Inferior parietal cortex (tissue), 1 donor: ENCODE results near the gene ARL6IP4.
A peak's percentile ranks its signal among the peaks of the same experiment; 100 is the strongest.

Experiments used
- DNase-seq: peaks from one replicate; pipeline ENCODE4 v3.0.0-alpha.2; 2016; ENCODE audit errors: extremely low spot score

Gene ARL6IP4

GRCh38 chr12:122958198-122958888, 22.1 kb upstream of the ARL6IP4 start:
- DNase-seq = no peak

- no peak for DNase-seq
Observed at GRCh38 chr12:122959566-122960192, 20.8 kb upstream of the ARL6IP4 start.

- no peak for DNase-seq
Observed at GRCh38 chr12:122960193-122960569, 20.3 kb upstream of the ARL6IP4 start.

GRCh38 chr12:122961531-122962329, 18.8 kb upstream of the ARL6IP4 start:
- no peak for DNase-seq

- DNase-seq = no peak
Observed at GRCh38 chr12:122963941-122964265, 16.6 kb upstream of the ARL6IP4 start.

GRCh38 chr12:122964439-122965257, 15.8 kb upstream of the ARL6IP4 start:
- DNase-seq = no peak

GRCh38 chr12:122965321-122965751, 15.1 kb upstream of the ARL6IP4 start:
- no peak for DNase-seq

- DNase-seq = peak; percentile 62
Observed at GRCh38 chr12:122965851-122966742, 14.4 kb upstream of the ARL6IP4 start, which contains the start of gene ABCB9. Gene ABCB9, minus strand, starts transcription at chr12:122966463. Its CDS starts 6,228 bp downstream, at chr12:122960235.

- no peak for DNase-seq
Observed at GRCh38 chr12:122966743-122967550, 13.5 kb upstream of the ARL6IP4 start.

GRCh38 chr12:122968104-122968503, 12.4 kb upstream of the ARL6IP4 start:
- no peak for DNase-seq

- peak; percentile 68 for DNase-seq
Observed at GRCh38 chr12:122969676-122970075, 10.8 kb upstream of the ARL6IP4 start.

- peak; percentile 99 for DNase-seq
Observed at GRCh38 chr12:122974274-122974891, 6.1 kb upstream of the ARL6IP4 start.

- peak; percentile 94 for DNase-seq
Observed at GRCh38 chr12:122974892-122975789, 5.3 kb upstream of the ARL6IP4 start, which contains the start of gene OGFOD2. Gene OGFOD2, plus strand, starts transcription at chr12:122975244. Its CDS starts 8 bp downstream, at chr12:122975252.

GRCh38 chr12:122975790-122976647, 4.5 kb upstream of the ARL6IP4 start:
- no peak for DNase-seq

GRCh38 chr12:122976648-122976975, 3.9 kb upstream of the ARL6IP4 start:
- DNase-seq = no peak

GRCh38 chr12:122977153-122977552, 3.3 kb upstream of the ARL6IP4 start:
- no peak for DNase-seq

GRCh38 chr12:122977655-122978392, 2.7 kb upstream of the ARL6IP4 start:
- no peak for DNase-seq
